Left hindlimb (tissue), 1 donor: ENCODE results near the gene FGB.

Source experiments
- DNase-seq: peaks from one replicate; pipeline ENCODE4 v3.0.0-alpha.2; 2018

The FGB gene

GRCh38 chr4:154597798-154598774, 35.3 kb downstream of the FGB start:
- no peak for DNase-seq

GRCh38 chr4:154602404-154603020, 39.7 kb downstream of the FGB start:
- DNase-seq, result no peak

GRCh38 chr4:154603033-154603943, 40.5 kb downstream of the FGB start:
- DNase-seq, result no peak

GRCh38 chr4:154604696-154605200, 41.9 kb downstream of the FGB start:
- DNase-seq, result no peak

GRCh38 chr4:154606728-154607723, 44.2 kb downstream of the FGB start:
- no peak for DNase-seq

- DNase-seq, result no peak
These were observed 45.8 kb downstream of the FGB start for GRCh38 chr4:154608361-154609252.

GRCh38 chr4:154609532-154609931, 46.7 kb downstream of the FGB start:
- DNase-seq, result no peak

- DNase-seq, result no peak
These were observed 47.8 kb downstream of the FGB start for GRCh38 chr4:154610582-154610981.

- no peak for DNase-seq
These were observed 49.0 kb downstream of the FGB start for GRCh38 chr4:154611833-154612232.

GRCh38 chr4:154612472-154613414, 49.9 kb downstream of the FGB start, which contains the start of gene FGG:
Gene FGG, minus strand, starts transcription at chr4:154612656. Its CDS starts 47 bp downstream, at chr4:154612609.
- no peak for DNase-seq

GRCh38 chr4:154614306-154614705, 51.5 kb downstream of the FGB start:
- DNase-seq, result no peak

- no peak for DNase-seq
These were observed 52.4 kb downstream of the FGB start for GRCh38 chr4:154615211-154615610.

- DNase-seq, result no peak
These were observed 53.5 kb downstream of the FGB start for GRCh38 chr4:154616287-154616686.

- DNase-seq, result no peak
These were observed 53.9 kb downstream of the FGB start for GRCh38 chr4:154616731-154617130.

GRCh38 chr4:154617820-154618317, 55.1 kb downstream of the FGB start:
- no peak for DNase-seq

GRCh38 chr4:154618708-154619315, 56.0 kb downstream of the FGB start:
- DNase-seq, result peak; percentile 46

- DNase-seq, result no peak
These were observed 57.3 kb downstream of the FGB start for GRCh38 chr4:154620111-154620510.
